ENCODE data around the gene RNF212. TPM values are rescaled to one million over a fixed set of nuclear protein-coding genes. Genes with fewer than 3 reads are reported as not detected.

The RNF212 gene
- total RNA-seq, 1 donor from 2014 or later, result under 0.01 TPM

- no peak for FAIRE-seq
Observed at GRCh38 chr4:1052231-1052671, 61.1 kb downstream of the RNF212 start.

GRCh38 chr4:1051472-1051871, 61.9 kb downstream of the RNF212 start:
- H3K36me3 ChIP-seq (ENCODE audit: control insufficient read depth, insufficient read depth, low read length), result no peaks in the 10 kb centered on the region
- TF ChIP-seq, protein P1, sequence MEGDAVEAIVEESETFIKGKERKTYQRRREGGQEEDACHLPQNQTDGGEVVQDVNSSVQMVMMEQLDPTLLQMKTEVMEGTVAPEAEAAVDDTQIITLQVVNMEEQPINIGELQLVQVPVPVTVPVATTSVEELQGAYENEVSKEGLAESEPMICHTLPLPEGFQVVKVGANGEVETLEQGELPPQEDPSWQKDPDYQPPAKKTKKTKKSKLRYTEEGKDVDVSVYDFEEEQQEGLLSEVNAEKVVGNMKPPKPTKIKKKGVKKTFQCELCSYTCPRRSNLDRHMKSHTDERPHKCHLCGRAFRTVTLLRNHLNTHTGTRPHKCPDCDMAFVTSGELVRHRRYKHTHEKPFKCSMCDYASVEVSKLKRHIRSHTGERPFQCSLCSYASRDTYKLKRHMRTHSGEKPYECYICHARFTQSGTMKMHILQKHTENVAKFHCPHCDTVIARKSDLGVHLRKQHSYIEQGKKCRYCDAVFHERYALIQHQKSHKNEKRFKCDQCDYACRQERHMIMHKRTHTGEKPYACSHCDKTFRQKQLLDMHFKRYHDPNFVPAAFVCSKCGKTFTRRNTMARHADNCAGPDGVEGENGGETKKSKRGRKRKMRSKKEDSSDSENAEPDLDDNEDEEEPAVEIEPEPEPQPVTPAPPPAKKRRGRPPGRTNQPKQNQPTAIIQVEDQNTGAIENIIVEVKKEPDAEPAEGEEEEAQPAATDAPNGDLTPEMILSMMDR (IDR thresholded peaks at IDR 0.05; ENCODE audit: insufficient read depth, low read length, severe bottlenecking), result no peak
- H3K4me3 ChIP-seq (ENCODE audit: low read depth, low read length), result no peak overlapping the region
- FAIRE-seq (no peak), DNase-seq (ENCODE audit: low read depth) (no peak)
- H3K27me3 ChIP-seq (ENCODE audit: control insufficient read depth, insufficient read depth, low read length), result peaks cover 31% of the 10 kb centered on the region

More at GRCh38 chr4:1052231-1052671, 61.1 kb downstream of the RNF212 start:
- H3K27me3 ChIP-seq (ENCODE audit: control insufficient read depth, insufficient read depth, low read length), result peaks cover 33% of the 10 kb centered on the region
- DNase-seq (ENCODE audit: low read depth), result no peak
- no peak overlapping the region for H3K4me3 ChIP-seq (ENCODE audit: low read depth, low read length)
- H3K36me3 ChIP-seq (ENCODE audit: control insufficient read depth, insufficient read depth, low read length), result no peaks in the 10 kb centered on the region
- TF ChIP-seq, protein P1 (IDR thresholded peaks at IDR 0.05; ENCODE audit: insufficient read depth, low read length, severe bottlenecking), result no peak

- Histone ChIP-seq H3K27me3 (ENCODE audit: control insufficient read depth, insufficient read depth, low read length) (peaks cover 29% of the 10 kb centered on the region), H3K4me3 (ENCODE audit: low read depth, low read length) (no peak overlapping the region), H3K36me3 (ENCODE audit: control insufficient read depth, insufficient read depth, low read length) (no peaks in the 10 kb centered on the region)
- DNase-seq (ENCODE audit: low read depth), result no peak
- FAIRE-seq, result no peak
- TF ChIP-seq, protein P1 (IDR thresholded peaks at IDR 0.05; ENCODE audit: insufficient read depth, low read length, severe bottlenecking), result peak; percentile 27
Observed at GRCh38 chr4:1050486-1051213, 62.7 kb downstream of the RNF212 start.

DNA sequence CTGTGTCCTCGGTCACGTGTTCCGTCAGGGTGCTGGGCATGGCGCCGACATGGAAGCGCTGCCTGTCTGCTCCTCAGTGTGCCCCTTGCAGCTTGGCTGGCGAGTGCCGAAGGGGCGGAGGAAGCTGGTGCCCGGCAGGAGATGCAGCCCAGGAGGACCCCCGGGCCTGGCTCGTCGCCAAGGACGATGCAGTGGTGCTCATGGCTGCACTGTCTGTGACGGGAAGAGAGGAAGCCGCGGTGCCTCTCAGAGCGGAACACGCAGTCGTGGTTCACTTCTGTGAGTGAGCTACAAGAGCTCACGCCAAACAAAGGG, 63.8 kb downstream of the RNF212 start:
- no peaks in the 10 kb centered on the region for H3K36me3 ChIP-seq (ENCODE audit: control insufficient read depth, insufficient read depth, low read length)
- FAIRE-seq, result no peak
- TF ChIP-seq, protein P1 (IDR thresholded peaks at IDR 0.05; ENCODE audit: insufficient read depth, low read length, severe bottlenecking), result no peak
- peaks cover 27% of the 10 kb centered on the region for H3K27me3 ChIP-seq (ENCODE audit: control insufficient read depth, insufficient read depth, low read length)
- no peak overlapping the region for H3K4me3 ChIP-seq (ENCODE audit: low read depth, low read length)
- DNase-seq (ENCODE audit: low read depth), result no peak

- TF ChIP-seq, protein P1 (IDR thresholded peaks at IDR 0.05; ENCODE audit: insufficient read depth, low read length, severe bottlenecking), result no peak
- no peaks in the 10 kb centered on the region for H3K36me3 ChIP-seq (ENCODE audit: control insufficient read depth, insufficient read depth, low read length)
- DNase-seq (ENCODE audit: low read depth), result no peak
- no peak overlapping the region for H3K4me3 ChIP-seq (ENCODE audit: low read depth, low read length)
- FAIRE-seq, result no peak
- H3K27me3 ChIP-seq (ENCODE audit: control insufficient read depth, insufficient read depth, low read length), result peaks cover 27% of the 10 kb centered on the region
Observed at GRCh38 chr4:1048773-1049590, 64.4 kb downstream of the RNF212 start.

All from bronchial epithelial cell (primary cell).